Measurements from ENCODE around the gene SIX6.

SIX6 gene

GRCh38 chr14:60510951-60511599 is 2.1 kb downstream of the SIX6 start:
- POLR2A ChIA-PET = no interaction called here
- no peak for DNase-seq (ENCODE audit: low read depth, low spot score)
- no peak for TF ChIP-seq CTCF (IDR thresholded peaks at IDR 0.05; ENCODE audit: insufficient read depth, low read length, missing control alignments)

GRCh38 chr14:60512126-60512525 is 3.2 kb downstream of the SIX6 start:
- no peak overlapping the region for H3K4me3 ChIP-seq (ENCODE audit: low read depth, low read length)
- ChIA-PET POLR2A (no interaction called here), CTCF (interaction anchor here (1.0 kb wide), 1 partner anchor 162 kb away, joined by 3 read pairs; no protein-coding TSS in a partner anchor)
- DNase-seq (ENCODE audit: low read depth, low spot score) = no peak
- TF ChIP-seq CTCF (IDR thresholded peaks at IDR 0.05; ENCODE audit: insufficient read depth, low read length, missing control alignments) = no peak

More at GRCh38 chr14:60510951-60511599, 2.1 kb downstream of the SIX6 start:
- no peak overlapping the region for H3K4me3 ChIP-seq (ENCODE audit: low read depth, low read length)
- CTCF ChIA-PET = no interaction called here

- no peak for DNase-seq (ENCODE audit: low read depth, low spot score)
- TF ChIP-seq CTCF (IDR thresholded peaks at IDR 0.05; ENCODE audit: insufficient read depth, low read length, missing control alignments) = no peak
- ChIA-PET CTCF (no interaction called here), POLR2A (no interaction called here)
- no peak overlapping the region for H3K4me3 ChIP-seq (ENCODE audit: low read depth, low read length)
Observed at GRCh38 chr14:60512973-60513571, 4.1 kb downstream of the SIX6 start.

GRCh38 chr14:60514378-60514740 is 5.4 kb downstream of the SIX6 start:
- POLR2A ChIA-PET = no interaction called here
- CTCF ChIA-PET = no interaction called here
- no peak for DNase-seq (ENCODE audit: low read depth, low spot score)
- peak overlapping the region; percentile 38 for H3K4me3 ChIP-seq (ENCODE audit: low read depth, low read length)
- no peak for TF ChIP-seq CTCF (IDR thresholded peaks at IDR 0.05; ENCODE audit: insufficient read depth, low read length, missing control alignments)

- CTCF ChIA-PET = no interaction called here
- no peak for DNase-seq (ENCODE audit: low read depth, low spot score)
- peak overlapping the region; percentile 38 for H3K4me3 ChIP-seq (ENCODE audit: low read depth, low read length)
- peak; percentile 40 for TF ChIP-seq CTCF (IDR thresholded peaks at IDR 0.05; ENCODE audit: insufficient read depth, low read length, missing control alignments)
- POLR2A ChIA-PET = no interaction called here
Observed at GRCh38 chr14:60514741-60515491, 6.0 kb downstream of the SIX6 start.

GRCh38 chr14:60515511-60516289 is 6.8 kb downstream of the SIX6 start:
- no peak for TF ChIP-seq CTCF (IDR thresholded peaks at IDR 0.05; ENCODE audit: insufficient read depth, low read length, missing control alignments)
- DNase-seq (ENCODE audit: low read depth, low spot score) = no peak
- no peak overlapping the region for H3K4me3 ChIP-seq (ENCODE audit: low read depth, low read length)
- POLR2A ChIA-PET = no interaction called here
- CTCF ChIA-PET = no interaction called here

All from AG04449 (cell line).